Bronchial smooth muscle cell (primary cell): ENCODE data around the gene BPIFB2. TPM values are rescaled to one million over a fixed set of nuclear protein-coding genes. Genes with fewer than 3 reads are reported as not detected.

Source experiments
- total RNA-seq: library from RNA; depleted of rRNA; stranded (reverse); fragments of >200 nt; gene quantifications from 2 replicates; pipeline ENCODE4 v1.2.1, GENCODE V29; 2014

The BPIFB2 gene
- total RNA-seq = not detected in 2 replicates

GRCh38 chr20:33007376-33008335 is at the start of gene BPIFB2:
Gene BPIFB2, plus strand, starts transcription at chr20:33007704. Its CDS starts 871 bp downstream, at chr20:33008575.

DNA sequence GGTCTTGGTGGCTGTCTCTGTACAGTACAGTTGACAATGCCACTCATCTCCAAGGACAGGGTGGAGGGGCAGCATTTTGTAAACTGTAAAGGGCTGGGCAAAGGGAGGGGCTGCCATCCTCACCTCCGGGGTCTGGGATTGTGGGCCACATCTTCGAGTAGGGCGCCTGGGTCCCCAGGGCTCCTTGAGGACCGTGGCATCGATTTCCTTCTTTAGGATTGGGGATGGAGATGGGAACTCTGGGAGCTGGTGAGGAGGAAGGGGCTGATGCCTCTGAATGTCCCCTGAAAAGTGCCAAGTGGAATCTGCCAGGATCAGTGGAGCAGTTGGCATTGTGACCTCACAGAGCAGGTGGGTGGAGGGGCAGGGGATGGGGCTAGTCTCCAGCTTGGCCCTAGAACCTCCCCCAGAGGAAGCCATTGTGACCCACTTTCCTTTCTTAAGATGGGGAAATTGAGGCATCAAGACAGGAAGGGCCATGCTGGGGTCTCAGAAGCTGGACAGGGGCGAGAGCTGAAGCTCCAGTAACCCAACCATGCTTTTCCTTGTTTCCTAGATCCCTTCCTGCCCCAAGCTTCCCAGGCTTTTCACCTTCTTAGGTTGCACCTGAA is 3.3 kb upstream of the BPIFB2 start, which contains the start of gene SUN5:
SUN5 (minus strand) TSS at position 293 of the 611 bp plus-strand sequence; CDS start at position 200, 93 bp downstream.

DNA sequence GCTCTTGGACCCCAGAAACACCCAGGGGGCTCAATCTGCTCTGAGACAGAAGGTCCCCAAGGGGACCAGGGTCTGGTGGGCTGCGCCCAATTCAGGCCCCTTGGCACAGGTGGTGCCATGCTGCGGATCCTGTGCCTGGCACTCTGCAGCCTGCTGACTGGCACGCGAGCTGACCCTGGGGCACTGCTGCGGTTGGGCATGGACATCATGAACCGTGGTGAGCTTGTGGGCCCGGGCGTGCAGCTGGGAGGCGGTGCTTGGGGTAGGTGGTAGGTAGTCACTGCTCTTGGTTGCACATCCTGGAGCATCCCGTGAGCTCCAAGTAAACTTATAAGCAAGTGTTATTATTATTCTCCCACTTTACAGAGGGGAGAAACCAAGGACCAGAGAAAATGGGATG is 24.0 kb downstream of the BPIFB2 start, which contains the start of gene BPIFB6:
BPIFB6 (plus strand) TSS at position 118 of the 400 bp plus-strand sequence; CDS start at position 118, 0 bp downstream.

DNA sequence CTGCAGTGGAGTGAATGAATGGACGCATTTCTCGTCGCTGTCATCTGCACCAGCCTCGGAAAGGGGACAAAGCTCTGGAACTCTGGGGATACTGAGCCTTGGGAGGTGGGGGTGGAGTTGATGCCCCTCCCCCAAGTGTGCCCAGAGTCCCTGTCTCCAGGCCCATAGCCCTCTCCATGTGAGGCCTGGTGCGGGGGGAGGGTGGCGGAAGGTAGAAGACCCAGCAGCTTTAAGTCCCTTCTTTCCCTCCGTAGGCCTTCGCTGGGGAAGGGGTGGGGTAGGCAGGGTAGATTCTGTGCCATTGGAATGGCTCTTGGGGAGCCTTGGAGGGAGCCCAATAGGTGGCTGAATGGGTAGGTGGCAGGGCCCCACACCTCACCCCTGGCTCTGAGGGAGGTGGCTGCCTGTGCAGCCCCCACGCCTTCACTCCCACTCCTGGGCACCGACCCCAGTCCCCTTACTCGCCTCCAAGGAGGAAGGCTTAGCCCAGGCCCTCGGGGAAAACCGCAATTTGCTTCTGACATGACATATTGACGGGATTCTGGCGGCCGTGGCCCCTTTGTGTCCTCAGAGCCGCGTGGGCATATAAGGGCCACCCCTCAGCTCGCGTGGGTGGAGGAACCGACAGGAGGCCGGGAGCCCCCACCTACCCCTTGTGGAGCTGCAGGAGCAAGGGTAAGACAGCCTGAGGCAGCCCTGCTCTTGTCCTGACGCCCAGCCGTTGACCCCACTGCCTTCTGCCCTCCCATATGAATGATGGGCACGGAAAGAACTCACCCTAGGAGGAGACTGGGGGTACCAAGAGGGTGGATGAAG is 46.0 kb downstream of the BPIFB2 start, which contains the start of gene BPIFB3:
BPIFB3 (plus strand) TSS at position 613 of the 816 bp plus-strand sequence. CDS start 1,533 bp downstream, outside the sequence.

Other genes with a start within 250 kb of the BPIFB2 start
- 1.1 and 1.5 TPM in 2 replicates for gene DNMT3B, start 245.3 kb upstream of the BPIFB2 start, total RNA-seq
- gene MAPRE1, start 187.8 kb upstream of the BPIFB2 start, total RNA-seq = 53.5 and 55.2 TPM in 2 replicates
- gene EFCAB8, start 148.8 kb upstream of the BPIFB2 start, total RNA-seq = under 0.01 TPM in 1 of 2 replicates, not detected in the other
- not detected in 2 replicates for gene SUN5, start 3.3 kb upstream of the BPIFB2 start, total RNA-seq
- gene BPIFB6, start 23.9 kb downstream of the BPIFB2 start, total RNA-seq = not detected in 2 replicates
- not detected in 2 replicates for gene BPIFB3, start 46.2 kb downstream of the BPIFB2 start, total RNA-seq
- not detected in 2 replicates for gene BPIFB4, start 71.9 kb downstream of the BPIFB2 start, total RNA-seq
- gene BPIFA2, start 160.5 kb downstream of the BPIFB2 start, total RNA-seq = not detected in 2 replicates
- not detected in 2 replicates for gene BPIFA3, start 209.6 kb downstream of the BPIFB2 start, total RNA-seq
- not detected in 2 replicates for gene BPIFA1, start 228.3 kb downstream of the BPIFB2 start, total RNA-seq